H1 (cell line): ENCODE measurements around the gene OSBPL5. TPM values are rescaled to one million over a fixed set of nuclear protein-coding genes. Genes with fewer than 3 reads are reported as not detected.

Experiments
- CTCF ChIA-PET: fragments of 300-600 bp; sonication (Branson Sonifier 250); formaldehyde crosslinking; loops from one replicate; lab custom pipeline; 2021; ENCODE audit not compliant: partially characterized antibody; lab: Charles Lee
- POLR2A ChIA-PET: fragments of 300-600 bp; sonication (Branson Sonifier 250); formaldehyde crosslinking; loops from one replicate; lab custom pipeline; 2021; ENCODE audit warnings: inconsistent platforms; ENCODE audit not compliant: partially characterized antibody; lab: Charles Lee
- DNase-seq, 2 experiments: peaks; one replicate each; pipeline versions ENCODE4 v3.0.0 to v3.0.0-alpha.2; 2010 to 2022; ENCODE audit warnings: low spot score in 2 of 2, low read depth in 1 of 2, mixed read lengths in 1 of 2
- FAIRE-seq: peaks from 2 replicates; lab custom pipeline; 2011; peaks lifted over from hg19 to GRCh38; lab: Jason Lieb, UNC
- H2AFZ ChIP-seq: 2 replicates; pipeline ENCODE4 v1.8.1; 2012; ENCODE audit warnings: low read length, inconsistent platforms
- H2AK5ac ChIP-seq: 2 replicates; pipeline ENCODE4 v1.6.1; 2013; ENCODE audit warnings: low read depth, low read length
- H2BK120ac ChIP-seq: replicated peaks from 2 replicates; pipeline ENCODE3; 2013; ENCODE audit warnings: low read depth, low read length, inconsistent platforms
- H2BK12ac ChIP-seq: 2 replicates; pipeline ENCODE4 v1.6.1; 2013; ENCODE audit warnings: low read depth, low read length
- H2BK15ac ChIP-seq: 2 replicates; pipeline ENCODE4 v1.6.1; 2013; ENCODE audit warnings: low read length
- H2BK20ac ChIP-seq: 2 replicates; pipeline ENCODE4 v1.6.1; 2013; ENCODE audit warnings: low read length
- H2BK5ac ChIP-seq: 2 replicates; pipeline ENCODE4 v1.6.1; 2013; ENCODE audit warnings: low read depth, low read length
- H3K14ac ChIP-seq: 2 replicates; pipeline ENCODE4 v1.6.1; 2013; ENCODE audit warnings: inconsistent platforms; ENCODE audit not compliant: insufficient read length
- H3K18ac ChIP-seq: 2 replicates; pipeline ENCODE4 v1.6.1; 2013; ENCODE audit warnings: low read length; ENCODE audit errors: extremely low read depth
- H3K23ac ChIP-seq: 2 replicates; pipeline ENCODE4 v1.6.1; 2013; ENCODE audit warnings: inconsistent platforms; ENCODE audit not compliant: insufficient read length
- H3K23me2 ChIP-seq: 2 replicates; pipeline ENCODE4 v1.6.1; 2013; ENCODE audit warnings: low read depth, low read length
- H3K27ac ChIP-seq: 2 replicates; pipeline ENCODE4 v1.6.1; 2011; ENCODE audit warnings: low read depth, low read length, inconsistent platforms
- H3K27me3 ChIP-seq, 4 experiments: replicated peaks in 1 of 4; 1 replicate in 1 of 4; 2 replicates in 3 of 4; pipeline versions ENCODE4 v1.6.1 to v1.8.1; 2011 to 2013; ENCODE audit warnings: low read length in 3 of 4, mild to moderate bottlenecking in 3 of 4, inconsistent platforms in 2 of 4, mixed read lengths in 2 of 4, moderate library complexity in 1 of 4; ENCODE audit not compliant: control insufficient read depth in 3 of 4, insufficient read depth in 3 of 4; ENCODE audit errors: extremely low read depth in 1 of 4
- H3K36me3 ChIP-seq, 4 experiments: 2 replicates each; pipeline versions ENCODE4 v1.6.1 to v1.8.1; 2011 to 2013; ENCODE audit warnings: mild to moderate bottlenecking in 4 of 4, low read length in 3 of 4, moderate library complexity in 2 of 4, control low read depth in 1 of 4, inconsistent platforms in 1 of 4; ENCODE audit not compliant: insufficient read depth in 4 of 4, control insufficient read depth in 2 of 4
- H3K4ac ChIP-seq: replicated peaks from 2 replicates; pipeline ENCODE3; 2013; ENCODE audit warnings: low read length, low read depth, mixed read lengths, inconsistent platforms; ENCODE audit not compliant: insufficient read length
- H3K4me1 ChIP-seq, 4 experiments: replicated peaks in 1 of 4; 1 replicate in 1 of 4; 2 replicates in 3 of 4; pipeline versions ENCODE4 v1.6.1 to v1.8.1; 2011 to 2013; ENCODE audit warnings: low read length in 3 of 4, inconsistent platforms in 2 of 4, mixed read lengths in 1 of 4; ENCODE audit not compliant: insufficient read depth in 4 of 4, control insufficient read depth in 3 of 4
- H3K4me2 ChIP-seq, 2 experiments: 2 replicates each; pipeline versions ENCODE4 v1.6.1 to v1.8.1; 2011 to 2013; ENCODE audit warnings: low read depth in 2 of 2, low read length in 2 of 2, control low read depth in 1 of 2, inconsistent platforms in 1 of 2, mild to moderate bottlenecking in 1 of 2; ENCODE audit not compliant: insufficient read depth in 1 of 2
- H3K4me3 ChIP-seq, 4 experiments: fragments of 200-600, 300-600 bp in 1 of 4; sonication (generic), shearing (Covaris generic), sonication (Bioruptor Twin) in 1 of 4; 2 replicates each; pipeline versions ENCODE4 v1.5.1 to v1.8.1; 2011 to 2016; ENCODE audit warnings: low read length in 4 of 4, low read depth in 3 of 4, control low read depth in 2 of 4, inconsistent platforms in 2 of 4, mild to moderate bottlenecking in 2 of 4, mixed read lengths in 1 of 4, moderate library complexity in 1 of 4; ENCODE audit not compliant: insufficient read depth in 2 of 4; ENCODE audit errors: extremely low read depth in 1 of 4
- H3K56ac ChIP-seq: replicated peaks from 2 replicates; pipeline ENCODE3; 2013; ENCODE audit warnings: low read depth, mild to moderate bottlenecking, mixed read lengths, low read length, inconsistent platforms; ENCODE audit not compliant: insufficient read length
- H3K79me1 ChIP-seq: 2 replicates; pipeline ENCODE4 v1.6.1; 2013; ENCODE audit warnings: low read depth, low read length, control low read depth
- H3K79me2 ChIP-seq, 2 experiments: 2 replicates each; pipeline versions ENCODE4 v1.6.1 to v1.8.1; 2012 to 2013; ENCODE audit warnings: low read length in 2 of 2, mild to moderate bottlenecking in 2 of 2, inconsistent platforms in 1 of 2; ENCODE audit not compliant: insufficient read depth in 2 of 2, control insufficient read depth in 1 of 2
- H3K9ac ChIP-seq, 4 experiments: replicated peaks in 1 of 4; 1 replicate in 1 of 4; 2 replicates in 3 of 4; pipeline versions ENCODE4 v1.6.1 to v1.8.1; 2011 to 2013; ENCODE audit warnings: low read depth in 3 of 4, low read length in 3 of 4, control low read depth in 2 of 4, mild to moderate bottlenecking in 2 of 4, moderate library complexity in 2 of 4, inconsistent platforms in 1 of 4; ENCODE audit errors: extremely low read depth in 1 of 4
- H3K9me3 ChIP-seq, 2 experiments: 2 replicates each; pipeline versions ENCODE4 v1.6.1 to v1.8.1; 2012 to 2013; ENCODE audit warnings: mild to moderate bottlenecking in 2 of 2, moderate library complexity in 2 of 2, control low read depth in 1 of 2, inconsistent platforms in 1 of 2, low read depth in 1 of 2, low read length in 1 of 2, mixed read lengths in 1 of 2; ENCODE audit not compliant: insufficient read depth in 2 of 2
- H4K20me1 ChIP-seq, 2 experiments: replicated peaks in 1 of 2; 2 replicates each; pipeline versions ENCODE3 to v1.8.1; 2011 to 2013; ENCODE audit warnings: inconsistent platforms in 2 of 2, low read length in 2 of 2, mild to moderate bottlenecking in 1 of 2; ENCODE audit not compliant: insufficient read depth in 2 of 2, control insufficient read depth in 1 of 2
- H4K5ac ChIP-seq: 2 replicates; pipeline ENCODE4 v1.6.1; 2013; ENCODE audit warnings: low read length, low read depth, mixed read lengths, inconsistent platforms; ENCODE audit not compliant: insufficient read length
- H4K8ac ChIP-seq: 2 replicates; pipeline ENCODE4 v1.8.0; 2013; ENCODE audit warnings: mild to moderate bottlenecking, moderate library complexity, low read length, inconsistent platforms; ENCODE audit not compliant: insufficient read depth; ENCODE audit errors: extremely low read depth
- H4K91ac ChIP-seq: replicated peaks from 2 replicates; pipeline ENCODE3; 2013; ENCODE audit warnings: low read length, mixed read lengths, inconsistent platforms; ENCODE audit not compliant: insufficient read length
- BRCA1 ChIP-seq: IDR thresholded peaks from 2 replicates; pipeline ENCODE4 v1.6.1; 2012; ENCODE audit warnings: low read depth, low read length, improper control_type of control experiment
- GABPA ChIP-seq: IDR thresholded peaks from 2 replicates; pipeline ENCODE4 v1.6.1; 2011; ENCODE audit warnings: mild to moderate bottlenecking, low read length, moderate library complexity, borderline replicate concordance; ENCODE audit not compliant: insufficient read depth
- JUN ChIP-seq: IDR thresholded peaks from 2 replicates; pipeline ENCODE4 v1.6.1; 2011; ENCODE audit warnings: low read depth, mild to moderate bottlenecking, improper control_type of control experiment, low read length
- JUND ChIP-seq: IDR thresholded peaks from 2 replicates; pipeline ENCODE4 v1.6.1; 2011; ENCODE audit warnings: mild to moderate bottlenecking, improper control_type of control experiment, low read length
- PHF8 ChIP-seq: fragments of 200-600 bp; sonication (generic); conservative IDR thresholded peaks from 2 replicates; pipeline ENCODE4 v1.7.1; 2012; ENCODE audit warnings: low read depth, mild to moderate bottlenecking, inconsistent platforms, low read length, moderate library complexity
- RXRA ChIP-seq: IDR thresholded peaks from 2 replicates; pipeline ENCODE4 v1.6.1; 2011; ENCODE audit warnings: low read depth, mild to moderate bottlenecking, low read length, moderate library complexity; ENCODE audit not compliant: insufficient read depth
- SP1 ChIP-seq: IDR thresholded peaks from 2 replicates; pipeline ENCODE4 v1.6.1; 2011; ENCODE audit warnings: low read depth, low read length
- WGBS, 2 experiments: shearing (Covaris generic) in 1 of 2; methylation state at CpG; one replicate each; pipeline versions ENCODE4 v1.1.6 to v1.1.7; 2013 to 2015; ENCODE audit warnings: low lambda C conversion rate in 2 of 2, mixed read lengths in 2 of 2, inconsistent platforms in 1 of 2, low coverage in 1 of 2, missing lambda C conversion rate in 1 of 2; ENCODE audit not compliant: insufficient replicate concordance in 2 of 2, insufficient coverage in 1 of 2, insufficient read length in 1 of 2; ENCODE audit errors: extremely low coverage in 1 of 2, missing lambda C conversion rate in 1 of 2; 5-methylcytosine and 5-hydroxymethylcytosine counted together
- polyA plus RNA-seq, 7 experiments: library from polyadenylated mRNA; depleted of rRNA in 3 of 7; stranded (reverse) in 5 of 7; unstranded in 2 of 7; fragments of >200 nt in 5 of 7; fragments of 200-250 nt in 2 of 7; gene quantifications; 1 replicate in 5 of 7; 2 replicates in 1 of 7; 4 replicates in 1 of 7; pipeline versions ENCODE4 v1.2.1 to v1.2.3, GENCODE V29; 2011 to 2013; ENCODE audit warnings: missing spikeins in 2 of 7, mixed read lengths in 2 of 7
- total RNA-seq: library from RNA; stranded (reverse); fragmentation: NEBNext Ultra II Directional; extraction: Animal tissue kit (Norgen Biotek cat#: 25700); gene quantifications from 2 replicates; pipeline ENCODE4 v1.2.1, GENCODE V29; 2021

The OSBPL5 gene
- total and polyA plus RNA-seq, 2 of the 8 experiments (the other 6 are each of a cell fraction or from before 2014, with no cell fraction given) = 3.4 to 9.9 TPM

GRCh38 chr11:3155216-3155615 is 9.9 kb downstream of the OSBPL5 start:
- Histone ChIP-seq H3K23me2 (peaks cover 4% of the 10 kb centered on the region; the same call in 1 of the 2 replicates), H3K14ac (no peak overlapping the region), H3K4ac (no peak overlapping the region), H4K8ac (peak overlapping the region; percentile 37; the same call in 1 of the 2 replicates), H2BK5ac (peak overlapping the region; percentile 44; the same call in 1 of the 2 replicates), H3K79me1 (peaks cover 6% of the 10 kb centered on the region), H3K4me2 (no peak overlapping the region; a peak in 1 of 4 replicates), H4K5ac (no peak overlapping the region), H3K4me3 (no peak overlapping the region), H2BK120ac (no peak overlapping the region), H2BK20ac (no peak overlapping the region), H3K23ac (no peak overlapping the region), H3K18ac (peak overlapping the region; percentile 7; the same call in 1 of the 2 replicates), H3K27ac (no peak overlapping the region), H4K20me1 (no peaks in the 10 kb centered on the region), H2AFZ (no peak overlapping the region), H2AK5ac (no peak overlapping the region), H3K4me1 (peaks cover 3 to 34% (median 26%) of the 10 kb centered on the region in 4 experiments), H3K56ac (no peak overlapping the region), H3K36me3 (no peaks in the 10 kb centered on the region), H2BK12ac (0 out of 2 replicates have a peak overlapping the region, but pooled peaks have one; percentile 14), H3K27me3 (no peaks in the 10 kb centered on the region; a peak in 1 of 7 replicates), H3K79me2 (peaks cover 2 to 3% of the 10 kb centered on the region in 2 experiments; a peak in 2 of 4 replicates), H3K9me3 (no peaks in the 10 kb centered on the region), H4K91ac (peak overlapping the region; percentile 53), H2BK15ac (no peak overlapping the region), H3K9ac (no peak overlapping the region)
- DNase-seq (no peak), FAIRE-seq (no peak)
- ChIA-PET POLR2A (interaction anchor here (0.5 to 1.2 kb wide), 3 partner anchors 15 to 926 kb away, joined by 3 read pairs; no protein-coding TSS in a partner anchor), CTCF (interaction anchor here (0.6 to 1.1 kb wide), 5 partner anchors 14 to 263 kb away, joined by 3 read pairs; no protein-coding TSS in a partner anchor)
- WGBS, 2 experiments = 97% methylated on average over 3 of the region's 3 CpGs; no CpG with 5 or more reads in 1 of the 2 experiments
- TF ChIP-seq BRCA1 (no peak), PHF8 (no peak), JUN (no peak), GABPA (no peak), RXRA (no peak), SP1 (no peak), JUND (no peak)
